Activated CD8-positive, alpha-beta memory T cell treated with anti-CD3 and anti-CD28 coated beads, Interleukin-2, amount 10 ng/mL, durations not matched to agents 7 days and 5 days (primary cell): ENCODE data around the gene LMTK2. TPM values are rescaled to one million over a fixed set of nuclear protein-coding genes. Genes with fewer than 3 reads are reported as not detected.
A peak's percentile ranks its signal among the peaks of the same experiment; 100 is the strongest.

Experiments used
- ATAC-seq: fragments of 150-1000 bp; cut with Tn5 transposase; one replicate; pipeline ENCODE4 v1.10.0; 2021; ENCODE audit warnings: moderate library complexity
- CTCF ChIA-PET: fragments of 350-600 bp; sonication (Branson Sonifier 250); formaldehyde crosslinking; loops from one replicate; lab custom pipeline; 2021; ENCODE audit warnings: antibody characterized with exemption; lab: Charles Lee
- DNase-seq: peaks from one replicate; pipeline ENCODE4 v3.0.0-alpha.2; 2020
- H3K27ac Mint-ChIP-seq: one replicate; pipeline ENCODE4 v1.8.0; 2021; ENCODE audit warnings: mild to moderate bottlenecking, mixed read lengths
- H3K27me3 Mint-ChIP-seq: one replicate; pipeline ENCODE4 v1.8.0; 2021; ENCODE audit warnings: mixed read lengths
- H3K36me3 Mint-ChIP-seq: one replicate; pipeline ENCODE4 v1.8.0; 2021; ENCODE audit warnings: mild to moderate bottlenecking, mixed read lengths
- H3K4me1 Mint-ChIP-seq: one replicate; pipeline ENCODE4 v1.8.0; 2021; ENCODE audit warnings: mixed read lengths
- H3K4me3 Mint-ChIP-seq: one replicate; pipeline ENCODE4 v1.8.0; 2021; ENCODE audit warnings: mild to moderate bottlenecking, moderate library complexity, mixed read lengths
- H3K9me3 Mint-ChIP-seq: one replicate; pipeline ENCODE4 v1.8.0; 2022; ENCODE audit warnings: low read depth, mixed read lengths
- total RNA-seq, 2 experiments: library from RNA; stranded (reverse); gene quantifications; one replicate each; pipeline ENCODE4 v1.2.3, GENCODE V29; 2021

Gene LMTK2
- total RNA-seq, 2 experiments from 2014 or later: 8.5 to 9.6 TPM

DNA sequence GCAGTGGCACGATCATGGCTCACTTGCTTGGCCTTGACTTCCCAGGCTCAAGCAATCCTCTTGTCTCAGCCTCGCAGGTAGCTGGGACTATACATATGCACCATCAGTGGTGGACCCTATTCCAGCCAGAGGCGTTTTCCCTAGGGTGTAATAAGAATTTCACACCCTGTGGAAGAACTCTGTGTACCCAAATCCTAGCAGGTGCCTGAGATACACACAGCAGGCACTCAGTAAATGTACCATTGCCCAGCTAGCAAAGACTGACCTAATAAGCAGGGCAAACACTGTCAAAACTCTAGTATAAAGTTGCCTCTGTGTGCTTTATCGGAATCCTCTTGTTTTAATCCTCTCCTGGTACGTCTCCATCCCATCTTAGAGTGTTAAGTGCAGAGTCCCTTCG is 70.9 kb downstream of the LMTK2 start:
- ATAC-seq: no peak
- Mint-ChIP-seq H3K4me3 (no peak overlapping the region), H3K9me3 (no peaks in the 10 kb centered on the region), H3K36me3 (peaks cover 2% of the 10 kb centered on the region), H3K27ac (no peak overlapping the region), H3K4me1 (no peaks in the 10 kb centered on the region), H3K27me3 (no peaks in the 10 kb centered on the region)
- no peak for DNase-seq
- CTCF ChIA-PET: interaction anchor here (0.6 to 1.5 kb wide), 4 partner anchors 9 to 463 kb away, joined by 3 to 5 read pairs (median 4); no protein-coding TSS in a partner anchor

DNA sequence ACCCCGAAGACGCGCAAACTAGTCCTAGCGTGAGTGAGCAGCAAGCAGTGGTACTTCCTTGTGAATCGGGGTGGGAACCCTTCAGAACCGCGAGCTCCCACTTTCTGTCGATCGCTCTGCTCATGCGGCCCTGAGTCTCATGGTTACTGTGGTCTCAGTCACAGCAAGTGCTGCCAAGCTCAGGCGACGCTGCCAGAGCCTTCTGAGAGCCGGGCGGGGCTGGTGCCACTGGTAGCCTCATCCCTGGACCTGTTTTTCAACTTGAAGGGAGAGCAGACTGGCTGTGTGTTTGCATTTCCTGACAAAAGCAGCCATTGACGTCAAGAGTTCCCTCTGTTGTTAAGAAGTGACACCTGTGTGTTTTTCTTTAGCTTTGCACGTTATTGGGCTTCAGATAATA is 71.7 kb downstream of the LMTK2 start:
- CTCF ChIA-PET: interaction anchor here (0.6 to 1.5 kb wide), 4 partner anchors 9 to 464 kb away, joined by 3 to 5 read pairs (median 4); no protein-coding TSS in a partner anchor
- no peak for DNase-seq
- no peak for ATAC-seq
- H3K4me1 Mint-ChIP-seq: no peaks in the 10 kb centered on the region
- H3K27me3 Mint-ChIP-seq: no peaks in the 10 kb centered on the region
- H3K9me3 Mint-ChIP-seq: no peaks in the 10 kb centered on the region
- H3K4me3 Mint-ChIP-seq: no peak overlapping the region
- H3K27ac Mint-ChIP-seq: no peak overlapping the region
- H3K36me3 Mint-ChIP-seq: peaks cover 2% of the 10 kb centered on the region

- no peak overlapping the region for H3K27ac Mint-ChIP-seq
- ATAC-seq: no peak
- DNase-seq: no peak
- no peaks in the 10 kb centered on the region for H3K27me3 Mint-ChIP-seq
- no peaks in the 10 kb centered on the region for H3K4me1 Mint-ChIP-seq
- no peak overlapping the region for H3K4me3 Mint-ChIP-seq
- CTCF ChIA-PET: interaction anchor here (2.3 kb wide), 1 partner anchor 10 kb away, joined by 8 read pairs; no protein-coding TSS in a partner anchor
- no peaks in the 10 kb centered on the region for H3K9me3 Mint-ChIP-seq
- H3K36me3 Mint-ChIP-seq: peaks cover 2% of the 10 kb centered on the region
Measured at GRCh38 chr7:98178762-98179490, 72.3 kb downstream of the LMTK2 start.

DNA sequence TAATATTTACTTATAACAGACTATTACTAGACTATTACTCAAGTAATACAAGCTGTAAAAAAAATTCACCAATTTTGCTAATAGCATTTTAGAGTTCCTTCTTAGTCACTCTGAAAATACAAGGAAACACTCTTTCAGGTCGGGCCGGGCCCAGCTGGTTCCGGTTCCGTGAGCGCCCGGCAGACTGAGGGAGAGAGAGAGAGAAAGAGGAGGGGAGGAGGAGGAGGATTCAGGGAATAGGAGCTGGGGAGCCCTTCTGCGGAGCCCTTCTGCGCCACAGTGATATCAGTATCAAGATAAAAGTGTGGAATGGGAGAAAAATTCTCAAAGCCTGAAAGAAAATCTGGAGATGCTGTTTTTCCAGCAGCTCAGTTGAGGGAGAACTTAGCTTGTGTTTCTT is 74.1 kb downstream of the LMTK2 start:
- H3K27me3 Mint-ChIP-seq: no peaks in the 10 kb centered on the region
- no peak overlapping the region for H3K4me3 Mint-ChIP-seq
- no peaks in the 10 kb centered on the region for H3K36me3 Mint-ChIP-seq
- no peaks in the 10 kb centered on the region for H3K4me1 Mint-ChIP-seq
- H3K27ac Mint-ChIP-seq: no peak overlapping the region
- H3K9me3 Mint-ChIP-seq: no peaks in the 10 kb centered on the region
- DNase-seq: no peak
- CTCF ChIA-PET: interaction anchor here (2.3 kb wide), 1 partner anchor 12 kb away, joined by 8 read pairs; no protein-coding TSS in a partner anchor
- no peak for ATAC-seq

- Mint-ChIP-seq H3K27ac (no peak overlapping the region), H3K36me3 (peaks cover 12% of the 10 kb centered on the region), H3K4me1 (peaks cover 9% of the 10 kb centered on the region), H3K9me3 (no peaks in the 10 kb centered on the region), H3K4me3 (no peak overlapping the region), H3K27me3 (no peaks in the 10 kb centered on the region)
- DNase-seq (no peak), ATAC-seq (no peak)
- CTCF ChIA-PET: interaction anchor here (1.2 to 3.8 kb wide), 3 partner anchors 9 to 164 kb away, joined by 3 to 15 read pairs (median 4); no protein-coding TSS in a partner anchor
Measured at GRCh38 chr7:98185101-98185500, 78.4 kb downstream of the LMTK2 start.

- H3K4me1 Mint-ChIP-seq: peaks cover 13% of the 10 kb centered on the region
- no peak overlapping the region for H3K4me3 Mint-ChIP-seq
- no peak for DNase-seq
- no peak for ATAC-seq
- peaks cover 18% of the 10 kb centered on the region for H3K36me3 Mint-ChIP-seq
- no peaks in the 10 kb centered on the region for H3K9me3 Mint-ChIP-seq
- H3K27ac Mint-ChIP-seq: no peak overlapping the region
- CTCF ChIA-PET: interaction anchor here (3.8 kb wide), 1 partner anchor 19 kb away, joined by 15 read pairs; no protein-coding TSS in a partner anchor
- no peaks in the 10 kb centered on the region for H3K27me3 Mint-ChIP-seq
Measured at GRCh38 chr7:98186452-98187137, 79.9 kb downstream of the LMTK2 start.

DNA sequence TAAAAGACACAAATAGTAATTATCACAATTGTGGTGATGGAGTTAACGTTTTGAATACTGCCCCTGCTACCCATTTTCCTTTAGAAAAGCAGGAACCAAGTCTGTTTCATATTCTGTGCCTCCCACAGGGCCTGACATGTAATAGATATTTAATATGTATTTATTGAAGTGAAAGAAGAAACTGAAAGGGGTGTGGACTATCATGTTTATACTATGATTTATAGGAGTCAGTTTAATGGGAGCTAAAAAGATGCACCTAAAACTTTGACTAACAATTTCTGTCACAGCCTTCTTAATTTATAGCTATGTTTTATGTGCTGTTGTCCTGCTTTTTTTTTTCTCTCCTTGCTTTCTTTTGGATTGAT is 80.5 kb downstream of the LMTK2 start:
- no peak overlapping the region for H3K4me3 Mint-ChIP-seq

DNA sequence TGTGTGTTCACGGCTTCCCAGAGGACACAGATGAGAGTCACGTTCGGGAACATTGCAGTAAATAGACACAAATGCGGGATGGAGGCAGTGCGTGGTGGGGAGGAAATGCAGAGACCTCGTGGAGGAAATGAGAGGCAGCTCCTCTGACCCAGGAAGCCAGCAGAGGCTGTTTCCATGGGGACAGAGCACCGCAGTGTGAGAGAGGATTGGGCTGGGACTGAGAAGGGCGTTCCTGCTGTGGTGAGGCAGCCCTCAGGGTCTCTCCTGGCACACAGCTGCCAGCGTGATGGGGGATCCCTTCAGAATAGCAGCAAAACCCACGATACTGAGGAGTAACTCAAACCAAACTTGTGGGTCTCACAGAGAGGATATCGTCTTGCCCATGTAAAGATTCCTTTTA is 82.9 kb downstream of the LMTK2 start:
- CTCF ChIA-PET: interaction anchor here (1.1 kb wide), 1 partner anchor 13 kb away, joined by 3 read pairs; no protein-coding TSS in a partner anchor
- peaks cover 13% of the 10 kb centered on the region for H3K4me1 Mint-ChIP-seq
- DNase-seq (peak; percentile 52), ATAC-seq (peak; percentile 23)
- H3K4me3 Mint-ChIP-seq: no peak overlapping the region
- H3K27me3 Mint-ChIP-seq: no peaks in the 10 kb centered on the region
- H3K36me3 Mint-ChIP-seq: peaks cover 18% of the 10 kb centered on the region
- no peaks in the 10 kb centered on the region for H3K9me3 Mint-ChIP-seq
- H3K27ac Mint-ChIP-seq: no peak overlapping the region

More for the DNA sequence above, 80.5 kb downstream of the LMTK2 start:
- H3K4me1 Mint-ChIP-seq: peaks cover 13% of the 10 kb centered on the region
- peaks cover 18% of the 10 kb centered on the region for H3K36me3 Mint-ChIP-seq
- no peak overlapping the region for H3K27ac Mint-ChIP-seq
- DNase-seq (no peak), ATAC-seq (no peak)
- H3K27me3 Mint-ChIP-seq: no peaks in the 10 kb centered on the region
- H3K9me3 Mint-ChIP-seq: no peaks in the 10 kb centered on the region
- CTCF ChIA-PET: interaction anchor here (1.0 to 3.8 kb wide), 2 partner anchors 15 to 19 kb away, joined by 3 to 15 read pairs; no protein-coding TSS in a partner anchor

- CTCF ChIA-PET: interaction anchor here (1.2 kb wide), 1 partner anchor 50 kb away, joined by 3 read pairs; no protein-coding TSS in a partner anchor
- ATAC-seq (no peak), DNase-seq (no peak)
- no peak overlapping the region for H3K27ac Mint-ChIP-seq
- peaks cover 21% of the 10 kb centered on the region for H3K36me3 Mint-ChIP-seq
- H3K9me3 Mint-ChIP-seq: no peaks in the 10 kb centered on the region
- H3K4me1 Mint-ChIP-seq: peaks cover 13% of the 10 kb centered on the region
- H3K27me3 Mint-ChIP-seq: no peaks in the 10 kb centered on the region
- H3K4me3 Mint-ChIP-seq: no peak overlapping the region
Measured at GRCh38 chr7:98191668-98192431, 85.2 kb downstream of the LMTK2 start.

GRCh38 chr7:98192781-98193457 is 86.3 kb downstream of the LMTK2 start:
- Mint-ChIP-seq H3K4me1 (peaks cover 13% of the 10 kb centered on the region), H3K36me3 (peaks cover 18% of the 10 kb centered on the region), H3K27me3 (no peaks in the 10 kb centered on the region), H3K4me3 (no peak overlapping the region), H3K9me3 (no peaks in the 10 kb centered on the region), H3K27ac (no peak overlapping the region)
- ATAC-seq (no peak), DNase-seq (no peak)
- CTCF ChIA-PET: interaction anchor here (1.2 kb wide), 1 partner anchor 49 kb away, joined by 3 read pairs; no protein-coding TSS in a partner anchor

GRCh38 chr7:98193474-98194180 is 87.0 kb downstream of the LMTK2 start:
- Mint-ChIP-seq H3K27ac (no peak overlapping the region), H3K9me3 (no peaks in the 10 kb centered on the region), H3K36me3 (peaks cover 16% of the 10 kb centered on the region), H3K27me3 (no peaks in the 10 kb centered on the region), H3K4me3 (no peak overlapping the region), H3K4me1 (peaks cover 13% of the 10 kb centered on the region)
- DNase-seq (no peak), ATAC-seq (no peak)
- CTCF ChIA-PET: no interaction called here

GRCh38 chr7:98194186-98194585 is 87.5 kb downstream of the LMTK2 start:
- ATAC-seq: no peak
- Mint-ChIP-seq H3K4me3 (no peak overlapping the region), H3K4me1 (peaks cover 14% of the 10 kb centered on the region), H3K27me3 (no peaks in the 10 kb centered on the region), H3K9me3 (peaks cover 3% of the 10 kb centered on the region), H3K36me3 (peaks cover 18% of the 10 kb centered on the region), H3K27ac (no peak overlapping the region)
- no peak for DNase-seq
- CTCF ChIA-PET: no interaction called here
